Sigmoid colon (tissue), 4 donors: Measurements from ENCODE around the gene DLGAP4.

Source experiments
- POLR2AphosphoS5 ChIP-seq, 4 donors: sonication (generic); formaldehyde crosslinking; IDR thresholded peaks; one replicate each; pipeline ENCODE4 v1.6.1; 2017; ENCODE audit warnings: antibody characterized with exemption in 4 of 4
- TF ChIP-seq, protein P1 (sequence below), 4 experiments: fragments of 450-650 bp in 3 of 4; fragments of 200-600 bp in 1 of 4; IDR thresholded peaks; one replicate each; pipeline ENCODE4 v1.5.1; 2016 to 2019; ENCODE audit warnings: antibody characterized with exemption in 4 of 4, mild to moderate bottlenecking in 3 of 4, moderate library complexity in 2 of 4

DNA sequence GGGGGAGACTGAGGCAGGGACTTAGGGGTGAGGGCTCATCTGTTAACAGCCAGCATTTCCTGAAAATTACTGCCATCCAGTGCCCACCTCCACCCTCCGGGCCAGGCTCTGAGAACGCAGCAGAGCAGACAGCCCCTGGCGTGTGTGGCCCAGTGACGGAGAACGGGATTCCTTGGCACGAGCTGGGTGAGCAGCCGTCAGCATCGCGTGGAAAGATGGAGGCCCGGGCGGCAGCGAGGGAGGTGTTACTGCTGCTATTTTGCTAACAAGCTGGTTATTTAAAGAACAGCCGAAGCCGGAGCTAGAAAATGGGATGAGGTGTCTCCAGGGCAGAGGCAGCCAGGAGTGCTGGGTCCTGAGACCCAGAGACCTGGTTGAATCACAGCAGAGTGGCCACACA, 62.7 kb downstream of the DLGAP4 start:
- TF ChIP-seq, protein P1, sequence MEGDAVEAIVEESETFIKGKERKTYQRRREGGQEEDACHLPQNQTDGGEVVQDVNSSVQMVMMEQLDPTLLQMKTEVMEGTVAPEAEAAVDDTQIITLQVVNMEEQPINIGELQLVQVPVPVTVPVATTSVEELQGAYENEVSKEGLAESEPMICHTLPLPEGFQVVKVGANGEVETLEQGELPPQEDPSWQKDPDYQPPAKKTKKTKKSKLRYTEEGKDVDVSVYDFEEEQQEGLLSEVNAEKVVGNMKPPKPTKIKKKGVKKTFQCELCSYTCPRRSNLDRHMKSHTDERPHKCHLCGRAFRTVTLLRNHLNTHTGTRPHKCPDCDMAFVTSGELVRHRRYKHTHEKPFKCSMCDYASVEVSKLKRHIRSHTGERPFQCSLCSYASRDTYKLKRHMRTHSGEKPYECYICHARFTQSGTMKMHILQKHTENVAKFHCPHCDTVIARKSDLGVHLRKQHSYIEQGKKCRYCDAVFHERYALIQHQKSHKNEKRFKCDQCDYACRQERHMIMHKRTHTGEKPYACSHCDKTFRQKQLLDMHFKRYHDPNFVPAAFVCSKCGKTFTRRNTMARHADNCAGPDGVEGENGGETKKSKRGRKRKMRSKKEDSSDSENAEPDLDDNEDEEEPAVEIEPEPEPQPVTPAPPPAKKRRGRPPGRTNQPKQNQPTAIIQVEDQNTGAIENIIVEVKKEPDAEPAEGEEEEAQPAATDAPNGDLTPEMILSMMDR (IDR thresholded peaks at IDR 0.05), result no peak
- no peak for TF ChIP-seq POLR2AphosphoS5 (IDR thresholded peaks at IDR 0.05)
